Endothelial cell of umbilical vein (primary cell): ENCODE data around the gene CLCA1. TPM values are rescaled to one million over a fixed set of nuclear protein-coding genes. Genes with fewer than 3 reads are reported as not detected.

Experiments
- BruUV-seq: library from RNA; stranded (reverse); fragments of 400-500 nt; replicated peaks from 2 replicates; lab custom pipeline; 2021; lab: Mats Ljungman, UMichigan
- CTCF ChIA-PET: fragments of 300-600, 350-600 bp; sonication (Branson Sonifier 250); formaldehyde crosslinking; loops from one replicate; lab custom pipeline; 2021; ENCODE audit warnings: antibody characterized with exemption, inconsistent platforms; lab: Charles Lee
- POLR2A ChIA-PET: fragments of 300-600, 350-600 bp; sonication (Branson Sonifier 250); formaldehyde crosslinking; loops from one replicate; lab custom pipeline; 2021; ENCODE audit warnings: antibody characterized with exemption, inconsistent platforms; lab: Charles Lee
- DNase-seq: peaks from one replicate; pipeline ENCODE4 v3.0.0-alpha.2; 2011; ENCODE audit warnings: low read depth, low spot score
- FAIRE-seq: peaks from 2 replicates; lab custom pipeline; 2011; peaks lifted over from hg19 to GRCh38; lab: Jason Lieb, UNC
- H2AFZ ChIP-seq: 2 replicates; pipeline ENCODE4 v1.6.0; 2012; ENCODE audit warnings: low read depth, low read length, control low read depth, inconsistent platforms
- H3K27ac ChIP-seq: 2 replicates; pipeline ENCODE4 v1.5.1; 2011; ENCODE audit warnings: low read depth, mild to moderate bottlenecking, control low read depth, low read length, moderate library complexity; ENCODE audit not compliant: insufficient read depth
- H3K27me3 ChIP-seq, 2 experiments: 2 replicates each; pipeline versions ENCODE4 v1.6.0 to v1.6.1; 2011; ENCODE audit warnings: low read length in 2 of 2, mixed read lengths in 1 of 2; ENCODE audit not compliant: control insufficient read depth in 2 of 2, insufficient read depth in 2 of 2
- H3K36me3 ChIP-seq, 2 experiments: 2 replicates in 1 of 2; 3 replicates in 1 of 2; pipeline ENCODE4 v1.5.1; 2011; ENCODE audit warnings: low read length in 2 of 2, mild to moderate bottlenecking in 1 of 2, moderate library complexity in 1 of 2; ENCODE audit not compliant: control insufficient read depth in 2 of 2, insufficient read depth in 2 of 2; ENCODE audit errors: extremely low read depth in 1 of 2
- H3K4me1 ChIP-seq: 3 replicates; pipeline ENCODE4 v1.5.1; 2011; ENCODE audit warnings: mild to moderate bottlenecking, low read length; ENCODE audit not compliant: control insufficient read depth, insufficient read depth; ENCODE audit errors: extremely low read depth
- H3K4me2 ChIP-seq: 2 replicates; pipeline ENCODE4 v1.6.1; 2011; ENCODE audit warnings: low read length, control low read depth, mixed read lengths; ENCODE audit not compliant: insufficient read depth
- H3K4me3 ChIP-seq, 3 experiments: fragments of 200-600 bp in 1 of 3; sonication (generic), shearing (Covaris generic) in 1 of 3; replicated peaks in 1 of 3; 2 replicates each; pipeline ENCODE4 v1.5.1; 2011 to 2016; ENCODE audit warnings: control low read depth in 3 of 3, low read length in 3 of 3, mild to moderate bottlenecking in 2 of 3, inconsistent platforms in 1 of 3, low read depth in 1 of 3, moderate library complexity in 1 of 3; ENCODE audit not compliant: insufficient read depth in 1 of 3
- H3K79me2 ChIP-seq: 2 replicates; pipeline ENCODE4 v1.6.0; 2012; ENCODE audit warnings: low read length, inconsistent platforms; ENCODE audit not compliant: control insufficient read depth, insufficient read depth
- H3K9ac ChIP-seq: replicated peaks from 2 replicates; pipeline ENCODE3; 2011; ENCODE audit warnings: low read length, control low read depth; ENCODE audit not compliant: insufficient read depth; ENCODE audit errors: extremely low read depth
- H3K9me1 ChIP-seq: replicated peaks from 3 replicates; pipeline ENCODE4 v1.6.0; 2011; ENCODE audit warnings: mild to moderate bottlenecking, low read length; ENCODE audit not compliant: control insufficient read depth, insufficient read depth; ENCODE audit errors: extremely low read depth
- H3K9me3 ChIP-seq: replicated peaks from 2 replicates; pipeline ENCODE4 v1.5.1; 2012; ENCODE audit warnings: low read length, inconsistent platforms; ENCODE audit not compliant: control insufficient read depth, insufficient read depth
- H4K20me1 ChIP-seq: replicated peaks from 2 replicates; pipeline ENCODE3; 2011; ENCODE audit warnings: mild to moderate bottlenecking, low read length; ENCODE audit not compliant: control insufficient read depth, insufficient read depth; ENCODE audit errors: extremely low read depth
- CTCF ChIP-seq, 2 donors: IDR thresholded peaks; 1 replicate in 1 of 2; 2 replicates in 1 of 2; pipeline ENCODE4 v1.5.1; 2011; ENCODE audit warnings: low read length in 2 of 2, mild to moderate bottlenecking in 2 of 2, moderate library complexity in 2 of 2, control low read depth in 1 of 2, inconsistent platforms in 1 of 2, low read depth in 1 of 2; ENCODE audit not compliant: insufficient read depth in 1 of 2; ENCODE audit errors: extremely low read depth in 1 of 2
- EZH2 ChIP-seq: IDR thresholded peaks from 2 replicates; pipeline ENCODE4 v1.6.1; 2012; ENCODE audit warnings: borderline replicate concordance, low read depth, mild to moderate bottlenecking, moderate library complexity, low read length, inconsistent platforms; ENCODE audit not compliant: severe bottlenecking
- FOS ChIP-seq: IDR thresholded peaks from 2 replicates; pipeline ENCODE4 v1.6.1; 2011; ENCODE audit warnings: mild to moderate bottlenecking, low read length, moderate library complexity, borderline replicate concordance; ENCODE audit not compliant: insufficient read depth
- GATA2 ChIP-seq: IDR thresholded peaks from 2 replicates; pipeline ENCODE4 v1.7.0; 2011; ENCODE audit warnings: low read depth, mild to moderate bottlenecking, moderate library complexity, mixed read lengths, low read length; ENCODE audit not compliant: insufficient read length, insufficient read depth
- JUN ChIP-seq: IDR thresholded peaks from 2 replicates; pipeline ENCODE4 v1.6.1; 2011; ENCODE audit warnings: borderline replicate concordance, low read depth; ENCODE audit not compliant: insufficient read length, insufficient read depth
- MAX ChIP-seq: IDR thresholded peaks from 2 replicates; pipeline ENCODE4 v1.6.1; 2011; ENCODE audit not compliant: insufficient read depth, insufficient read length
- MYC ChIP-seq: IDR thresholded peaks from one replicate; pipeline ENCODE4 v1.6.1; 2011; ENCODE audit warnings: mild to moderate bottlenecking, low read depth, low read length
- POLR2A ChIP-seq: IDR thresholded peaks from 2 replicates; pipeline ENCODE4 v1.6.1; 2012; ENCODE audit warnings: low read depth, mild to moderate bottlenecking, control low read depth, low read length
- POLR2AphosphoS5 ChIP-seq: IDR thresholded peaks from 2 replicates; pipeline ENCODE4 v1.6.1; 2012; ENCODE audit warnings: low read depth, mild to moderate bottlenecking, control low read depth, low read length, moderate library complexity; ENCODE audit not compliant: insufficient read depth
- dilution Hi-C: fragments of 300-500 bp; cut with MboI; formaldehyde crosslinking; loops from one replicate; pipeline ENCODE4 v1.15.0; 2019; ENCODE audit warnings: low sequenced_read_pairs; ENCODE audit not compliant: extremely low pct_ligation_motif_present
- intact Hi-C: fragments of 100-400 bp; cut with micrococcal nuclease; formaldehyde crosslinking; loops from one replicate; pipeline ENCODE4 v1.10.0; 2022
- polyA plus RNA-seq, 4 experiments: library from polyadenylated mRNA; depleted of rRNA in 3 of 4; stranded (reverse) in 3 of 4; unstranded in 1 of 4; fragments of >200 nt; gene quantifications; 2 replicates each; pipeline versions ENCODE4 v1.2.1 to v1.2.3, GENCODE V29; 2011 to 2012; ENCODE audit warnings: missing spikeins in 1 of 4
- total RNA-seq: library from RNA; stranded (reverse); gene quantifications from 2 replicates; pipeline ENCODE4 v1.2.3, GENCODE V29; 2021

The CLCA1 gene
- total and polyA plus RNA-seq, 2 donors (not counting 3 experiments of a cell fraction or from before 2014, with no cell fraction given), result not detected

DNA sequence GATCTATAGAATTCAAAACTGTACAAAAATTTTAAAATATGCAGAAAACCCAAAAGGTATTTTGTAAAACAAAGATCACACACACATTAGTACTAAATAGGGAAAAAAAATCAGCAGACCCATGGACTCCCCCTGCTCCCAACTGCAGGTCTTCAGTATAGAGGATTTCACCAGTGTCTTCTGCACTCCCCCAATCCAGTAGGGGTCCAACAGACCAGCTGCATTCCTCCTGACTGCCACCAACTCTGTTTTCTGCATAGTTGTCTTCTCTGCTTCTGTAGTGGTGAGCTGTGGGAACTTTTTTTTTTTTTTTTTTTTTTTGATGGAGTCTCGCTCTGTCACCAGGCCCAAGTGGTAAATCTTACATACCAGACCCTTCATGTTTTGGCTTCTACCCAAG, 22.8 kb upstream of the CLCA1 start:
- FAIRE-seq, result no peak

DNA sequence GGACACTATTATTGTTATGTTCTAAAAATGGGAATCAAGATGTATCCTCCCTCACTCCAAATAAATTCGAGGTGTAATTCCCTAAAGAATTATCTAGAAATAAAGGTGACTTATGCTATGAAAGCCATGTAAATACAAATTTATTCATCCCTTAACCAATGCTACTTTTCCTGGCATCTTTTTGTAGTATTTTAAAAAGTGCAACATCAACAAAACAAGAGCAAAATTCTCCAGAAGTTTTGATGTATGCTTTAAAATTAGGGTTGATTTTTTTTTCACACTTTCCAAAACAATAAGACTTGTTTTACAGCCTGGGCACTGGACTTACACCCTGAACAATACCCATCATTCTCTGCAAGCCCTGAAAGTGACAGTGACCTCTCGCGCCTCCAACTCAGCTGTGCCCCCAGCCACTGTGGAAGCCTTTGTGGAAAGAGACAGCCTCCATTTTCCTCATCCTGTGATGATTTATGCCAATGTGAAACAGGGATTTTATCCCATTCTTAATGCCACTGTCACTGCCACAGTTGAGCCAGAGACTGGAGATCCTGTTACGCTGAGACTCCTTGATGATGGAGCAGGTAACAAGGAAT, 21.4 kb upstream of the CLCA1 start:
- FAIRE-seq (no peak), DNase-seq (no peak)
- CTCF ChIA-PET, result interaction anchor here (1.0 to 1.7 kb wide), 4 partner anchors 9 to 28 kb away, joined by 3 read pairs; no protein-coding TSS in a partner anchor
- Histone ChIP-seq H3K4me1 (peaks cover 10% of the 10 kb centered on the region), H3K4me3 (no peak overlapping the region), H3K27me3 (no peaks in the 10 kb centered on the region), H4K20me1 (no peaks in the 10 kb centered on the region), H3K79me2 (no peaks in the 10 kb centered on the region), H3K9me3 (no peaks in the 10 kb centered on the region), H3K27ac (no peak overlapping the region), H2AFZ (no peak overlapping the region), H3K4me2 (no peak overlapping the region), H3K36me3 (no peaks in the 10 kb centered on the region), H3K9me1 (no peaks in the 10 kb centered on the region), H3K9ac (no peak overlapping the region)
- POLR2A ChIA-PET, result no interaction called here
- BruUV-seq, result no TSS peak
- intact Hi-C loops, result no loop called here
- TF ChIP-seq POLR2AphosphoS5 (no peak), JUN (no peak), FOS (no peak), CTCF (IDR thresholded peaks at IDR 0.05; ENCODE audit: extremely low read depth in 1 of 2, insufficient read depth in 1 of 2, low read depth in 1 of 2, low read length in 2 of 2) (no peak), POLR2A (no peak), MAX (no peak), EZH2 (no peak), GATA2 (no peak), MYC (no peak)
- dilution Hi-C loops, result no loop called here

More for the DNA sequence above, 22.8 kb upstream of the CLCA1 start:
- TF ChIP-seq EZH2, result no peak
- no peak for TF ChIP-seq POLR2AphosphoS5
- no peak for TF ChIP-seq POLR2A
- TF ChIP-seq MAX, result no peak
- TF ChIP-seq MYC, result no peak
- no peak for TF ChIP-seq GATA2
- Histone ChIP-seq H3K27me3 (no peaks in the 10 kb centered on the region), H3K27ac (no peak overlapping the region), H3K9me3 (no peaks in the 10 kb centered on the region), H3K9ac (no peak overlapping the region), H3K4me2 (no peak overlapping the region), H4K20me1 (no peaks in the 10 kb centered on the region), H2AFZ (no peak overlapping the region), H3K9me1 (no peaks in the 10 kb centered on the region), H3K4me1 (peaks cover 6% of the 10 kb centered on the region), H3K79me2 (no peaks in the 10 kb centered on the region), H3K36me3 (no peaks in the 10 kb centered on the region), H3K4me3 (no peak overlapping the region)
- DNase-seq, result no peak
- dilution Hi-C loops, result no loop called here
- no TSS peak for BruUV-seq
- POLR2A ChIA-PET, result no interaction called here
- intact Hi-C loops, result no loop called here
- CTCF ChIA-PET, result interaction anchor here (1.2 kb wide), 1 partner anchor 27 kb away, joined by 3 read pairs; no protein-coding TSS in a partner anchor
